Epithelial cell of esophagus (primary cell): Measurements from ENCODE around the gene MCCC1.
A peak's percentile ranks its signal among the peaks of the same experiment; 100 is the strongest.

ENCODE experiments used
- DNase-seq: peaks from one replicate; pipeline ENCODE4 v3.0.0; 2010; ENCODE audit warnings: low read depth
- H3K4me3 ChIP-seq: 2 replicates; pipeline ENCODE4 v1.5.1; 2011; ENCODE audit warnings: mild to moderate bottlenecking, low read length, control low read depth
- TF ChIP-seq, protein P1 (sequence below): IDR thresholded peaks from 2 replicates; pipeline ENCODE4 v1.5.1; 2011; ENCODE audit warnings: low read depth, mild to moderate bottlenecking, low read length, control low read depth, inconsistent platforms; ENCODE audit not compliant: insufficient read depth; ENCODE audit errors: missing control alignments

Gene MCCC1

DNA sequence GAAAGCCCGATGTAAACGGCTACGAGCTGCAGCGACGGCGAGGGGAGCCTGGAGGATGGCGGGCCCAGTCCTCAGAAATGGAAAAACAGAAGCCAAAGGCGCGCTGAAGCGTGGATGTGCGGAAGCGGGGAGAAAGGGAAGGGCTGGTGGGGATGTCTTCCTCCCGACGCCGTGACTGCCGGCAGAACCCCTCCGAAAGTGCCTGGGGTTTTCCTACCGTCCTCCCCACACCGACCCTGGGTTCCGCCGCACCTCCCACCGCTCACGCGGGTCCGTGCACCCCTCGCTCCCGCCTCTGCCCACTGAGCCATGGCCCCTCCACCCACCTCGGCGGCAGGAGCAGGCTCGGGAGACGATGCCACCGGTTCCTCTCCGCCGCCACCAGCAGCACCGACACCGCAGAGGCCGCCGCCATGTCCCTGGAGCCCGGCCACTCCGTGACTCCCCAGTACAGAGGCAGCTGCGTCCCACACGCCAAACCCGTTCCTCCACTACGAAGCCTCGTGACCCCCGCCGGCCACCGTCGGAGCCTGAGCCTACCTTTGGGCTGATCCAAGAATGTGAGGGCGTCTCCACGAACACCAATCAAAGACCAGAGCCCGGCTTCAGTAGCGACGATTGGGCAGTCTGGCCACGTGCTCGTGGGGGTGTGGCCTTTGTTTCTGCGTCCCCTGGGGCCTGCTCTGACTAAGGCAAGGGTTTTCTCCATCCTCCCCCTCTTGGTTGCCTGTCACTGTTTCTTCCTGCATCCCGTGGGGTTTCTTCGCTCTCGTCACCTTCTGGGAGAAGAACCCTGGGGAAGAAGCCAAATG, at the start of gene MCCC1:
Gene MCCC1, minus strand, starts transcription at position 471 of the 812 bp plus-strand sequence. Its CDS starts 56 bp downstream, at position 415.
- H3K4me3 ChIP-seq, result peak within 1 kb of the TSS; percentile 98
- DNase-seq, result peak; percentile 100
- TF ChIP-seq, protein P1, sequence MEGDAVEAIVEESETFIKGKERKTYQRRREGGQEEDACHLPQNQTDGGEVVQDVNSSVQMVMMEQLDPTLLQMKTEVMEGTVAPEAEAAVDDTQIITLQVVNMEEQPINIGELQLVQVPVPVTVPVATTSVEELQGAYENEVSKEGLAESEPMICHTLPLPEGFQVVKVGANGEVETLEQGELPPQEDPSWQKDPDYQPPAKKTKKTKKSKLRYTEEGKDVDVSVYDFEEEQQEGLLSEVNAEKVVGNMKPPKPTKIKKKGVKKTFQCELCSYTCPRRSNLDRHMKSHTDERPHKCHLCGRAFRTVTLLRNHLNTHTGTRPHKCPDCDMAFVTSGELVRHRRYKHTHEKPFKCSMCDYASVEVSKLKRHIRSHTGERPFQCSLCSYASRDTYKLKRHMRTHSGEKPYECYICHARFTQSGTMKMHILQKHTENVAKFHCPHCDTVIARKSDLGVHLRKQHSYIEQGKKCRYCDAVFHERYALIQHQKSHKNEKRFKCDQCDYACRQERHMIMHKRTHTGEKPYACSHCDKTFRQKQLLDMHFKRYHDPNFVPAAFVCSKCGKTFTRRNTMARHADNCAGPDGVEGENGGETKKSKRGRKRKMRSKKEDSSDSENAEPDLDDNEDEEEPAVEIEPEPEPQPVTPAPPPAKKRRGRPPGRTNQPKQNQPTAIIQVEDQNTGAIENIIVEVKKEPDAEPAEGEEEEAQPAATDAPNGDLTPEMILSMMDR, result no peak

DNA sequence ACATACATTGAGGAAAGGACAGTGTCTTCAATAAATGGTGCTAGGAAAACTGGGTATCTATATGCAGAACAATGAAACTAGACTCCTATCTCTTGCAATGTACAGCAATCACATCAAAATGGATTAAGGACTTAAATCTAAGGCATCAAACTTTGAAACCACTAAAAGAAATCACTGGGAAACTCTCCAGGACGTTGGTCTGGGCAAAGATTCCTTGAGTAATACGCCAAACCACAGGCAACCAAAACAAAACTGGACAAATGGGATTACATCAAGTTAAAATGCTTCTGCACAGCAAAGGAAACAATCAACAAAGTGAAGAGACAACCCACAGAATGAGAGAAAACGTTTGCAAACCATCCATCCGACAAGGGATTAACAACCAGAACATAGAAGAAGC, 48.8 kb upstream of the MCCC1 start:
- no peak overlapping the region for H3K4me3 ChIP-seq

DNA sequence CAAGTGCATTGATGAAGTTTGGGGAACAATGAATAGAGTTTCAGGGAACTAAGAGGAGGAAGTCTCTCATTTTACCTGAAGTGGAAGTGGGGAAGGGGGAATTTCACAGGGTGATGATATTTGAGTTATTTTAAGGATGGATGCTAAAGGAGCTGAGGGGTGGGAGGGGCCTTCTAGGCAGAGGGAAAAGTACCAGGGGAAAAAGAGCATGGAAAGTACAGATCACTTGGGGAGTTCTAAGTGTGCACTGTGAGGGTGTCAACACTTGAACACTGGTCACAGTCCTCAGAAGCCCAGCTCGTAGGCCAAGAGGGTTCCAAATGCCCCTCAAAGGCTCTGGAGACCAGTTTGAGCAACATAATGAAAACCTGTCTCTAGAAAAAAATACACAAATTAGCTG, 45.1 kb upstream of the MCCC1 start:
- no peak for DNase-seq
- TF ChIP-seq, protein P1, result no peak
- no peak overlapping the region for H3K4me3 ChIP-seq

More for the DNA sequence above, 48.8 kb upstream of the MCCC1 start:
- TF ChIP-seq, protein P1, result no peak
- DNase-seq, result no peak

DNA sequence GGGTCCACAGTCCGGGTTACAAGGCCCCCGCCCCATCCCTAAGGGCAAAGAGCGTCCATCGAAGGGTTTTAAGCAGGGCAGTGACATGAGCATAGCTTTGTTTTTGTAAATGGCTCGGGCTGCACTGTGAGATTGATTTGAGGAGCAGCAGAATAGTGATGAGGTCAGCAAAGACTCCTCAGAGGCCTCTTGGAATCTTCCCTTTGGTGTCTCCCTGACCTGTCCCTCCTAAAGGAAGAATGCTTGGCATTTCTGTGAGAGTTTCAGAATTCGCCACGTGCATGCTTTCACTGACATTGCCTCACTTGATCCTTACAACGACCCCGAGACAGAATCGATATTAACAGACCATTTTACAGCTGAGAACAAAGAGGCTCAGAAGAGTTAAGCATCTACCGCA, 42.9 kb upstream of the MCCC1 start:
- DNase-seq, result no peak
- TF ChIP-seq, protein P1, result no peak
- no peak overlapping the region for H3K4me3 ChIP-seq

DNA sequence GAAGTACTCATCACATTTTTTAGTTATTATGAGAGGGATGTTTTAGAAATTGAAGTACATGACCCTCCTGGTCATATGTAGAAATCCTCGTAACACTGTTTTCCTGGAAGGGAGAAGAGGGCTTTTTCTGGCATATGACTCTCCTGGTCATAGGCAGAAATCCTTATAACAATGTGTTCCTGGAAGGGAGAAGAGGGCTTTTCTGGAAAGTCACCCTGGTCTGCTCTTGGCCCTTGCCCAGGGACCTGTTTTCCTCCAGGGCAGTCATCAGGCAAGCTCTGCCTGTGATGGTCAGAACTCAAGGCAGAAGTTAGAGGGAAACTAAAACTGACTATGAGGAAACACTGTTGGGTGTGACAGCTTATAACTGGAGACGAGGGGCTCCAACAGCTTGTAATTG, 35.5 kb upstream of the MCCC1 start:
- TF ChIP-seq, protein P1, result no peak
- no peak for DNase-seq
- no peak overlapping the region for H3K4me3 ChIP-seq

DNA sequence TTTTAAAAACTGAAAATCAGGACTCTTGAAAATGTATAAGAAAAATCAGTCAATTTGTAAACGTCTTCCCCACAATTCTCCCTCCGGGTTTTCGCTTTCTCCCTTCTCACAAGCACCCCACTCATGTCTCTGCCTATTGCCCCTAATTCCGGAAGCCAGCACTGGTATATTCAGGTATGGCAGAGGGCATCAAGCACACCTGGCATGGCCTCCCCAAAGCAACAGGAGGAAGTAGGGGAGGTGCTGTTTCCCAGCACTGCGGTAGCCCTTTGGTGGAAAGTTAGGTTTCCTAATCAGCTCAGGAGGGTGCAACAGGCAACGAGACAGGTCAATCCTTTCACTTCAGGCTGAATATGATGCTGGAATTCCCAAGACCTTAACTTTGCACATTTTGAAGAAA, 33.1 kb upstream of the MCCC1 start:
- no peak overlapping the region for H3K4me3 ChIP-seq
- TF ChIP-seq, protein P1, result no peak
- DNase-seq, result no peak

DNA sequence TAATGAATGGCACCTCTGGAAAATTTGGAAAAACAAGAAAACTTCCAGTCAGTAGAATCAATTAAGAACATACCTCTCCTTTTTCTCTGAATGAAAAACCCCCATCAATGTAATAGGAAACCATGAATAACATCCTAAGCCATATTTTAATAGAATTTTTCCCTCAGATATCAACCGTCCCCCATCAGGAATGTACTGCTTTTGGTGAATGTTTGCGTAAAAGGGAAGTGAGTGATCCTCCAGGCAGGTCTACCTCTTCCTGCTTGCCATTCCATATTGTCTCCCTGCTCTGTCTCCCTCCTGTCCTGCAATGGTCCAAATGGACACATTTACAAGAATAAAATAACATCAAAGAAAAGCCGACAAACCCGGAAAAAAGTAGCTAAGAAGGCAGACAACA, 32.4 kb upstream of the MCCC1 start:
- no peak overlapping the region for H3K4me3 ChIP-seq
- TF ChIP-seq, protein P1, result no peak
- peak; percentile 33 for DNase-seq
